OCI-LY3 (cell line): ENCODE data around the gene PIP4P1.

ENCODE experiments used
- CTCF ChIP-seq: fragments of 200-600, 300-600 bp; sonication (generic); IDR thresholded peaks from 2 replicates; pipeline ENCODE4 v1.5.1; 2014; ENCODE audit warnings: antibody characterized with exemption, low read length, low read depth
- EZH2phosphoT487 ChIP-seq: fragments of 200-600 bp; shearing (Covaris generic); IDR thresholded peaks from 2 replicates; pipeline ENCODE4 v1.6.1; 2018; ENCODE audit warnings: antibody characterized with exemption, mixed run types, low read depth

DNA sequence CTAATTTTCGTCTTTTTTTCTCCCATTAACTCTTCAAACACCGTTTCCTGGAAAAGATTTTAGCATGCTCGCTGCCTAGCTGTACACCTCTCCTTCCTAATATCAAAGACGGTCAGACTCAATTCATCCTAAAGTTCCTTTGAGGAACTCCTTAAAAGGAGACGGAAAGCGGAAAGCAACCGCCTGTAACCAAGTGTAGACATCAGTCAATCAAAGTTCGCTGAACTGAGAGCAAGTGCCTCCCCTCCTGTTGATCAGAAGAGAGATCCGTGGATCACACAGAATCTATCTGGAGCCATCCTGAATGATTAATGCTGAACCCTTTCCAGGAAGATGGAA is 47.5 kb downstream of the PIP4P1 start:
- TF ChIP-seq CTCF (no peak), EZH2phosphoT487 (no peak)
